Measurements from ENCODE around the gene TRIP10. TPM values are rescaled to one million over a fixed set of nuclear protein-coding genes. Genes with fewer than 3 reads are reported as not detected.
"Not testable (repeated sequence)": the region's sequence is repeated elsewhere in the genome, so short reads cannot be mapped to it uniquely, and the experiment has no call there.

Gene TRIP10
- total and polyA plus RNA-seq, 2 of the 8 experiments (the other 6 are each of a cell fraction or from before 2014, with no cell fraction given), result 27.8 to 69.5 TPM

- H3K36me3 ChIP-seq (ENCODE audit: control insufficient read depth in 2 of 4, insufficient read depth in 4 of 4, low read length in 3 of 4), result peaks cover 31 to 83% (median 54%) of the 10 kb centered on the region in 4 experiments
- WGBS, 2 experiments (ENCODE audit: extremely low coverage in 1 of 2, insufficient coverage in 1 of 2, insufficient read length in 1 of 2, insufficient replicate concordance in 2 of 2, low coverage in 1 of 2, low lambda C conversion rate in 2 of 2, missing lambda C conversion rate in 1 of 2), result 86% methylated on average over 10 of the region's 10 CpGs; no CpG with 5 or more reads in 1 of the 2 experiments
- not testable (repeated sequence) for DNase-seq (ENCODE audit: low read depth in 1 of 2, low spot score in 2 of 2); H3K79me2 ChIP-seq (ENCODE audit: control insufficient read depth in 1 of 2, insufficient read depth in 2 of 2, low read length in 2 of 2); H4K5ac ChIP-seq (ENCODE audit: insufficient read length, low read depth, low read length); H3K9me3 ChIP-seq (ENCODE audit: insufficient read depth in 2 of 2, low read depth in 1 of 2, low read length in 1 of 2); H3K27ac ChIP-seq (ENCODE audit: low read depth, low read length); H3K79me1 ChIP-seq (ENCODE audit: low read depth, low read length); H3K18ac ChIP-seq (ENCODE audit: extremely low read depth, low read length); H2AK5ac ChIP-seq (ENCODE audit: low read depth, low read length); H2BK5ac ChIP-seq (ENCODE audit: low read depth, low read length); H2BK12ac ChIP-seq (ENCODE audit: low read depth, low read length); H3K4ac ChIP-seq (replicated peaks; ENCODE audit: insufficient read length, low read depth, low read length); H4K8ac ChIP-seq (ENCODE audit: extremely low read depth, insufficient read depth, low read length); H3K23ac ChIP-seq (ENCODE audit: insufficient read length); FAIRE-seq; H2BK15ac ChIP-seq (ENCODE audit: low read length); H2AFZ ChIP-seq (ENCODE audit: low read length); H3K4me2 ChIP-seq (ENCODE audit: insufficient read depth in 1 of 2, low read depth in 2 of 2, low read length in 2 of 2); H3K27me3 ChIP-seq (replicated peaks in 1 of 4; ENCODE audit: control insufficient read depth in 3 of 4, extremely low read depth in 1 of 4, insufficient read depth in 3 of 4, low read length in 3 of 4); H3K56ac ChIP-seq (replicated peaks; ENCODE audit: insufficient read length, low read depth, low read length); H3K9ac ChIP-seq (replicated peaks in 1 of 4; ENCODE audit: extremely low read depth in 1 of 4, low read depth in 3 of 4, low read length in 3 of 4); H3K14ac ChIP-seq (ENCODE audit: insufficient read length); H3K23me2 ChIP-seq (ENCODE audit: low read depth, low read length); H3K4me3 ChIP-seq (ENCODE audit: extremely low read depth in 1 of 4, insufficient read depth in 2 of 4, low read depth in 3 of 4, low read length in 4 of 4); H4K20me1 ChIP-seq (replicated peaks in 1 of 2; ENCODE audit: control insufficient read depth in 1 of 2, insufficient read depth in 2 of 2, low read length in 2 of 2); H2BK20ac ChIP-seq (ENCODE audit: low read length); H2BK120ac ChIP-seq (replicated peaks; ENCODE audit: low read depth, low read length); H4K91ac ChIP-seq (replicated peaks; ENCODE audit: insufficient read length, low read length)
- ChIA-PET CTCF (ENCODE audit: partially characterized antibody) (interaction anchor here (1.3 kb wide), 1 partner anchor 10 kb away, joined by 4 read pairs; no protein-coding TSS in a partner anchor), POLR2A (ENCODE audit: partially characterized antibody) (interaction anchor here (0.6 to 8.0 kb wide), 3 partner anchors 8 to 21 kb away, joined by 3 to 110 read pairs (median 3); partner anchors contain the start of genes GPR108 and TRIP10)
- H3K4me1 ChIP-seq (replicated peaks in 1 of 4; ENCODE audit: control insufficient read depth in 3 of 4, insufficient read depth in 4 of 4, low read length in 3 of 4), result peaks cover 0 to 12% (median 9%) of the 10 kb centered on the region in 4 experiments; a peak in 6 of 7 replicates
These were observed 9.1 kb downstream of the TRIP10 start for GRCh38 chr19:6748543-6748942.
